Activated CD8-positive, alpha-beta memory T cell treated with anti-CD3 and anti-CD28 coated beads for 1 hour (primary cell): ENCODE results near the gene SPINK6.

Source experiments
- DNase-seq, 2 donors: peaks; one replicate each; pipeline ENCODE4 v3.0.0-alpha.2; 2020; ENCODE audit warnings: low read depth in 1 of 2; ENCODE audit errors: extremely low read depth in 1 of 2

The SPINK6 gene

DNA sequence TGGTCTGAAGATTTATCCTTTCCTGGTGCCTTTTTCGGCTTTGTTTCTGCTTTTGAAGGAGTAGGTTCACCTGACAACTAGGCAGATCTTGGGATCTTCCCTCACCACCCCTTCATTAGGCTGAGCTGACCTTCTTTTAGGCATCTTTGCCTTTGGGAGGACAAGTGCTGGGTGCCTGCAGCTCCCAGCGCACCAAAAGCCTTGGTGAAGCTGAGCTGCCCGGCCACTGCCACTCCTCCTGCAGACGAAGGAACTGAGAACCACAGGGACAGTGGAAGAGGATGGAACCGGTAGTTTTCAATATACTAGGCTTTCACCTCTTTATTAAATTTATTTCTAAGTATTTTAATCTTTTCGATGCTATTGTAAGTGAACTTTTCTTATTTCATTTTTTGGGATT, 18.7 kb downstream of the SPINK6 start:
- DNase-seq, result no peak

DNA sequence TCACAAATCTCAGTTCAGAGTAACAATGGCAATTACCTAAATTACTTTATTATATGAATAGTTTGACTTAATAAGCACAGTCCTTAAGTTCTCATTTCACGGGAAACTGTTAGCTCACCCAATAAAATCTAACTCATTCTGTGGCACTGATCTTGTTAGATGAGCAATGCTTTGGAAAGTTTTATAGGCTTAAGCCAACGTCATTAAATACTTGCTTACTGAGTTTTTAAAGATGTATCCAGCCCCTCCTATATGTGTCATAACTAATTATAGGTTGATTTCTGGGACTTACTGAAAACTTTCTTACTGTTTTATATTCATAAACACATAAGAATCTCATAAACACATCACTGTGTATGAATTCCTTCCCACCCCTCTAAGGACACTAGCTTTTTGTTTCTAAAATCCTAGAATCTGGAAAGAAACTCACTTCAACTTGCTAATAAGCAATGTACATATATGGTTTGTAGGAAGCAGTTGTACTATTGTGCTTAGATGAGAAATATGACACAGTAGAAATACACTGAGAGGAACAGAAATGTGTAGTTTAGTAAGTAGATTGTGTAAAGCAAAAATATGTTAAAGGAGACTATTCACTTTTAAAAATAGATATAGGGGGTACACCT, 21.4 kb downstream of the SPINK6 start:
- no peak for DNase-seq

DNA sequence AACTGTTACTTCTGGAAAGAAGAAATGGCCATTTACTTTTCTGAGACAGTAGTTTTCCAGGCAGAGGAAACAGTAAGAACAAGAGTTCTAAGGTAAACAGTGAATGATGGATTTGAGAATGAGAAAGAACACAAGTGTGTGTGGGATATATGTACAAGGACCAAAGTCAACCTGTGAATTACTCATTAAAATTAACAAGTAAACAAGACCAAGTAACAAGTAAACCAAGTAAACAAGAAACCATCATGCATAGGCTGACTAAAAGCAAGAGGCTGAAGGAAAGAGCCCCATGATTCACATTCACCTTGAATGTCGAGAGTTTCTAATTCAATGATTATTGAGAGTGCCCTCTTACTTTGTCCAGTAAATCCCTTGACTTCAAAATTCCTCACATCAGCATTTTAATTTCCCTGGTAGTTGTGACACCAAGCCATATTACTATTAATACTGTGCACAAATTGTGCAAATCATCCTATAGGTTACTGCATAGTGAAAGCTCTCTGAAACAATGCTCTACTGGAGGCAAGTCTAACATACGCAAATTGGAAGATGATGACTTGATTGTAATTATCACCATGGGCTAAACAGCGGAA, 25.6 kb downstream of the SPINK6 start:
- DNase-seq, result no peak

- DNase-seq, result no peak
These were observed 27.0 kb downstream of the SPINK6 start for GRCh38 chr5:148229840-148230239.

DNA sequence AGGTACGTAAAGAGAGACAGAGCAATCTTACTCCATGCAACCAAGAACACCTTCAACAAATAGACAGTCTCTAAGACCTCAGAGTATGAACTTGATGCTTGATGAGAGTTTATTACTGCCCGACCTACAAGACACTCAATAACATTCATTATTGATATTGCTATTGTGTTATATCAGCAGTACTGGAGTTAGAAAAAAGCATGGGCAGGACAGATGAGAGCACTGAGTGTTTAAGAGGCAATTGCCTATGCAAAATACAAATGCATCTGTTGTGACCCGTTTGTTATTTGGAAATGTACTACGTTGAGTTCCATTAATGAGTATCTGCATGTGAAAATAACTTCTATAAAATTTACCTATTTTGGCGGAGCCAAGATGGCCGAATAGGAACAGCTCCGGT, 27.4 kb downstream of the SPINK6 start:
- no peak for DNase-seq

DNA sequence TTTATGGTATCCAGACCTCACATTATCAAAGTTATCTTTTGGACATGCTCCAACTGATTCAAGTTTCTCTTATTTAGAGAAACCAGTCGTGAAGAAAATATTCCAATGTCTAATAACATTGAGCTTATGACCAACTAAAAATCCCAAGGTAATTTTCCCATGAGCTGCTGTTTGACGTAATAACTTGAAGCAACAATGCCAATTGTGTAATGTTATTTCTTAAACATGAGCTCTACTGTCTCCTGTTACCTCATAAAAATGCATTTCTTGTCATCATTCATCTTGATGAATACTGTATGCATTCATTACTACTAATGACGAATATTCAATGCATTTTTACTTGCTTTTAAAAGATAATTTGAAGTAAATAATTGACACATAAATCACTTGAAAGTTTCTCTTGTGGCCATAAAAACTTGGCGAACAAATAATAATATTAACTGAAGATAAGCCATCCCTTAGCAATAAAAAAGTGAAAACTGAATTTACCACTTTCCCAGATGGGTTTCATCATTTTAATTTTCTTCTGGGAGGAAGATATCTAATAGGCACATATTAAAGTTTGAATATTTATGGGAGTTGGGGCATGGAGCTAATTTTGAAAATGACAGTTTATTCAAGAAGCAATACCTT, 35.1 kb downstream of the SPINK6 start:
- DNase-seq, result no peak

GRCh38 chr5:148238418-148238794, 35.6 kb downstream of the SPINK6 start, which contains the start of gene MARCOL:
TSS of gene MARCOL (plus strand) at chr5:148238525. CDS start at chr5:148238598, 73 bp downstream.
- no peak for DNase-seq

- DNase-seq, result no peak
These were observed 46.1 kb downstream of the SPINK6 start for GRCh38 chr5:148248894-148249293.

DNA sequence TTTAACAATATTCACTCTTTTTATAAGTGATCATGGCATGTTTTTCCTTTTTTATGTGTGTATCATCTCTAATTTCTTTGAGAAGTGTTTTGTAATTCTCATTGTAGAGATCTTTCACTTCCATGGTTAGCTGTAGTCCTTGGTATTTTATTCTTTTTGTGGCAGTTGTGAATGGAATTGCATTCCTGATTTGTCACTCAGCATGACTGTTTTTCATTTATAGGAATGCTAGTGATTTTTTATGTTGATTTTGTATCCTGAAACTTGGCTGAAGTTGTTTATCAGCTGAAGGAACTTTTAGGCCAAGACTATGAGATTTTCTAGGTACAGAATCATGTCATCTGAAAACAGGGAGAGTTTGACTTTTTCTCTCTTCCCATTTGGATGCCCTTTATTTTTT, 52.6 kb downstream of the SPINK6 start:
- DNase-seq, result no peak

- no peak for DNase-seq
These were observed 56.4 kb downstream of the SPINK6 start for GRCh38 chr5:148259288-148259687.

GRCh38 chr5:148261221-148261620, 58.4 kb downstream of the SPINK6 start:
- DNase-seq, result no peak
